Stimulated activated CD8-positive, alpha-beta memory T cell treated with anti-CD3 and anti-CD28 coated beads, Interleukin-15, amount 100 ng/mL, for 48 hours (primary cell): ENCODE results near the gene MBD3L5.
"Not testable (repeated sequence)": the region's sequence is repeated elsewhere in the genome, so short reads cannot be mapped to it uniquely, and the experiment has no call there.

Experiments
- DNase-seq, 2 donors: peaks; one replicate each; pipeline ENCODE4 v3.0.0-alpha.2; 2020; ENCODE audit warnings: low read depth in 2 of 2

The MBD3L5 gene

DNA sequence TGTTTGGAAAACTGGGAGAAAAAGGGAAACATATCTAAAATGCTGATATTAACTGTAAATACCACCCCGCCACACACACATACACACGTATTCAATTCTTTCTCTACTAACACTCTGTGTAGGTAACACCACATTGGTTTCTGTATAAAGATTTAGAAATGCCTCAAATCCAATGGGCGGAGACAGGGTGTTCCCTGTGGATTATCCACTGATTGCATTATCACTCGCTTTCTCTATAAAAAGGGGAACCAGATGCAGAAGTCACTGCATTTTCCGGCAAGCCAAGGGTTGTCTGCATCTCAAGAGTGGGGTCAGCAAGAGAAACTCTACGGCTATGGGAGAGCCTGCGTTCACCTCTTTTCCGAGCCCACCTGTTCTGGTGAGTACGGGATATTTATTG, at the start of gene MBD3L5:
Gene MBD3L5 (plus strand): TSS at position 301 of the 400 bp plus-strand sequence. CDS start 34 bp downstream, at position 335.
- not testable (repeated sequence) for DNase-seq

DNA sequence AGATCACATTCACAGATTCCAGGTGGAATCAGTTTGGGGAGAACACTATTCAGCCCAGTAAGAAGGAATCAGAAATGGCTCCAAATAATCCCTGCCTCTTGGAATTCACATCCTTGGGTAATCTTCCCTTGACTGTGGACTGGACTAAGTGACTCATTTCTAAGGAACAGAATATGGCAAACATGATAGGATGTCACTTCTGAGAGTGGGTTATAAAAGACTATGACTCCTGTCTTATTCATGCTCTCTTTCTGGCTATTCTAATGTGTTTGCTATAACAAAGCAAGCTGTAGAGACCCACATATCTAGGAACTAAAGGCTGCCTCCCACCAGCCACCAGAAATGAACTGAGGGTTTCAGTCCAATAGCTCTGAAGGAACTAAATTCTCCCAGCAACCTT, 46.9 kb upstream of the MBD3L5 start:
- DNase-seq = no peak

DNA sequence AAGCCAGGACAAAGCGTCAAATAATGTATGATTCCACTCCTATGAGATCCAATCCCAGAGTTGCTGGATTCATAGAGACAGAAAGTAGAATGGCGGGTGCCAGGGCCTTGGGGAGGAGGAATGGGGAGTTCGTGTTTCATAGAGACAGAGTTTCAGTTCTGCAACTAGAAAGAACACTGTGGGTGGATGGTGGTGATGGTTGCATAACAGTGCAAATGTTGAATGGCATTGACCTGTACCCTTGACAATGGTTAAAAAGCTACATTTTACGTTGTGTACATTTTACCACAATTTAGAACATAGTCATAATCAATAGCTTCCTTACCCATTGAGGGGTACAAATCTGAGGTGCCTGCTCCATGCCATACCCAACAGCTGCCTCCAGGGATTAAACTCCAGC, 42.5 kb upstream of the MBD3L5 start:
- no peak for DNase-seq

DNA sequence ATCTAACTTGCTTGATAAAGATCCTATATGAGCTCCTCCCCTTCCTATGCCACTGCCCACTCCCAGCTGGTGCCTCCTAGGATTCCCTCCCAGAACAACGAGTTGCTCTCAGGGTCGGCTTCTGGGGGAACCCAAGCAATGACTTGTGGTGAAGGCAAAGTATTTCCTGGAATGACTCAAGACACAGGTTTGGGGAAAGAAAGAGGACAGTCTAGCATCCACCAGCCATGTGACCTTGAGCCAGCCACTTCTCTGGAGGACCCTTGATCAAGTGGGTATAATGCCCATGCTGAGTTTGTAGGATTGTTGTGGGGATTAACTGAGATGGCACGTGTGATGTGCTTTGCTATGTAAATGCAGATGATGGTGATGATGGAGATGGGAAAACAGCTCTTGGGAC, 42.1 kb upstream of the MBD3L5 start:
- no peak for DNase-seq

DNA sequence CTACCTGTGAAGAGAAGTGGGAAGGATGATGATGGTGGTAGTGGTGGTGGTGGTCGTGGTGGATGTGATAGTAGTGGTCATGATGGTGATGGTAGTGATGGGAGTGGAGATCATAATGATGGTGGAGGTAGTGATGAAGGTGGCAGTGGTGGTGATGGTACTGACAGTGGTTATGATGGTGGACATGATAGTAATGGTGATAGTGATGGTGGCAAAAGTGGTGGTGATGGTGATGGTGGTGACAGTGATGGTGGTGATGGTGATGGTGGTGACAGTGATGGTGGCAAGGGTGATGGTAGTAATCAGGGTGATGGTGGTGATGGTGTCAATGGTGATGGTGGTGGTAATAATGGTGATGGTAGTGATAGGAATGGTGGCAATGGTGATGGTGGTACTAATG, 35.3 kb upstream of the MBD3L5 start:
- no peak for DNase-seq

DNA sequence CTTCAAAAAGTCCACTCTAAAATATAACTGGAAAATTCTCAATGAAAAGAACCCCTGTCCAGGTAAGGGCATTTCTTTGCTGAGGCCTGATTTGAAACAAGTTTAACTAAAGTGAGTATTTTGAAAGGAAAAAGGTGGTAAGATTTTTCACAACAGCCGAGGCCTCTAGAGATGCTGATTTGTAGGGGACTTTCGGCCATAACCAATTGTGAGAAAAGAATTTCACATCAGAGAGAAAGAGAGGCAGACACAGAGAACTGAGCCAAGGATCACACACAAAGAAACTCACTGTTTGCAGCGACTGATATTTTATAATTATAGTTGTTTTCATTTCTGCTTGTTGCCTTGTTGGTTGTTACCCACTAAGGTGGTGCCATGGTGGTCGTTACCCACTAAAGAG, 33.6 kb upstream of the MBD3L5 start:
- DNase-seq = no peak

DNA sequence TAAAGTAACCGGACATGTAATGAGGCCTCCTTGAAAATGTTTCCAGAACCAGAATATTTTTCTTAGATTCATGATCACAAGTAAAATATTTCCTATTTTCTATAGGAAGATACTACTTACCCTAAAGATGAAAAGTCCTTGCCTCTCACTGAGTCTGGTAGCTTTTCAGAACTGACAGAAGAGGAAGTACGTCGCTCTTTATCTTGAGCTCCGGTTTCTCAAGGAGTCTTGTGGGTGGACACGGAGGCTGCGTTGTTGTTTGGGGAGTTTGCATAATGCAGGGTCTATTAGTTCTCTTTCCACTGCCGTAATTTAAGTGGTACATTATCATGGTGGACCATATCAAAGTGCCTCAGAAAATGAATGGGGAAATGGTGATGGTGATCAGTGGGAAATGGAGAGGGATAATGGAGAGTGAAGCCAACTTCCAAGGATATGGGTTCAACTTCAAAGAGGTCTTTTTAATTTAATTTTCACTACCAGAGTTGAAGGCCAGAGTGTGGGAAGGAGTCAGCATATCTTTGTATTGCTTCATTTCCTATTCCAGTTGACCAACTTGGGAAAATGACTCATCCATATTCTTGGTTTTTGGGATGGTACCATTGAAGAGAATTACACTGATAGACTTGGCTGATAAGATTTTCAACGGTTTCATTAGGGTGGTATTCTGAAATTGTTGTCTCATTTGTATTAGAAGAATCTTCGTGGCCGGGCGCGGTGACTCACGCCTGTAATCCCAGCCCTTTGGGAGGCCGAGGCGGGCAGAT, 32.5 kb upstream of the MBD3L5 start:
- no peak for DNase-seq

DNA sequence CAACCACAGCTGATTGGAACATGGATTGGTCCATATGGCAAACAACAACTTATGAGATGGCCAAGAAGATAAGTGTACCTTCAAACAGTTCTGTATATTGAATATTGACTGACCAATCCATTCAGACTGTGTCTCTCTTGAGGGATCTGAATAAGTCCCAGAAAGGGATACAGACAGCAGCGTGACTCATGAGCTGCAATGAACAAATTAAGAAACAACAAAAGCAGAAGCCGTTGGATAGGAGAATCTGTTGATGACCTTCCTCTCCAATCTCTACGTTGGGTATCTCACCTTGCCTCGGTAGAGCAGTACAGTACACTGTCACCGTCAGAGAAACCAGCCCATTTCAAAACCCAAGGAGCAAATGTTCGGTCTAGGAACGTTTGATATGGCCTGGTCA, 30.4 kb upstream of the MBD3L5 start:
- no peak for DNase-seq

DNA sequence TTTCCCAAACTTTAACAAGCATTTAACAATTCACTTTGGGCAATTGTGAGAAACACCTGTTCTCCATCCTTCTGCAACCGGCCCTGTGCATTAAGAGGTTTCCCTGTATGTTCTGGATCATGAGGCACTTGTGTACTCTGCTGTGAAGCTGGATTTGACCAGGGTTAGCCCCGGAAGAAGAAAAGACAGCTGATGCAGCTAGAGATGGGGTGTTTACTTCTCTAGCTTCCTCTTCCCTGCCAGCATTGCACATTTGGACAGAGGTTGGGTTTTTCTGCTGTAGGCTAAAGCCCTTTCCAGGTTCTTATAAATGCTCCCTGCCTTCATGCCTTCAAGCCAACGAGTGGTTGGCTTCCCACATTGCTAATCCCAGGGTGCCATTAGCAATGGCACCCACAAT, 30.0 kb upstream of the MBD3L5 start:
- no peak for DNase-seq

DNA sequence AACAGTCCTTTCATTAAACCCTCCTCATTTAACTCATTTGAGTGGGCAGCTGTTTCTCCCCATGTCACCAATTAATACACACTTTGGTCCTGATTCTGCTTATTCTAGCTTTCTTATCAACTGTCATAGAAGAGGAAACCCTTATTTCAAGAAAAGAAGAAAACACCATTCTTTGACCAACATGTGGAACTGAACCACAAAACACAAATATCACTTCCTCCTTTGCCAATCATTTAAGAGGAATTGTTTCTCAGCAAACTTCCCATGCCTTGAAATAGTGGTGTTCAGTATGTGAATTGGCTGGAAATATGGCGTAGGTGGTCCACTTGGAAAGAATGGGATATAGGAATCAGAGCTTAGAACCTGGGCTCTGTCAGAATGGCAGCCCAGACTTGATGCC, 29.6 kb upstream of the MBD3L5 start:
- DNase-seq = no peak

DNA sequence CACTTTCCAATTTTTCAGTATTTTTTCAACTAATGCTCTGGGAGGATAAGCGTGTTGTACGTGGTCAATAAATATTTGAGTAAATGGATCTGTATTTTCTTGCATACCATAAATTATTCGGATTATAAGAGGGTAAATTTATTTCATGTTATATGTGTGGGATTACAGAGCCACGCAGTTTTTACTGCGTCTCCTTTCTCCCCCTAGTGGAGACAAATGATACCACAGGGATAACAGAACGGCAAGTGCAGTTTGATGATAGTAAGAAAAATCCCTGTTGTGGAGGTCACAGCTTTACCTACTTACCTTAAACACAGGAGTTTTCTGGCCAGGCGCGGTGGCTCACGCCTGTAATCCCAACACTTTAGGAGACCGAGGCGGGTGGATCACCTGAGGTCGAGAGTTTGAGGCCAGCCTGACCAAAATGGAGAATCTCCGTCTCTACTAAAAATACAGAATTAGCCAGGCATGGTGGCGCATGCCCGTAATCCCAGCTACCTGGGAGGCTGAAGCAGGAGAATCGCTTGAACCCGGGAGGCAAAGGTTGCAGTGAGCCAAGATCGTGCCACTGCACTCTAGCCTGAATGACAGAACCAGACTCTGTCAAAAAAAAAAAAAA, 26.0 kb upstream of the MBD3L5 start:
- DNase-seq = no peak

DNA sequence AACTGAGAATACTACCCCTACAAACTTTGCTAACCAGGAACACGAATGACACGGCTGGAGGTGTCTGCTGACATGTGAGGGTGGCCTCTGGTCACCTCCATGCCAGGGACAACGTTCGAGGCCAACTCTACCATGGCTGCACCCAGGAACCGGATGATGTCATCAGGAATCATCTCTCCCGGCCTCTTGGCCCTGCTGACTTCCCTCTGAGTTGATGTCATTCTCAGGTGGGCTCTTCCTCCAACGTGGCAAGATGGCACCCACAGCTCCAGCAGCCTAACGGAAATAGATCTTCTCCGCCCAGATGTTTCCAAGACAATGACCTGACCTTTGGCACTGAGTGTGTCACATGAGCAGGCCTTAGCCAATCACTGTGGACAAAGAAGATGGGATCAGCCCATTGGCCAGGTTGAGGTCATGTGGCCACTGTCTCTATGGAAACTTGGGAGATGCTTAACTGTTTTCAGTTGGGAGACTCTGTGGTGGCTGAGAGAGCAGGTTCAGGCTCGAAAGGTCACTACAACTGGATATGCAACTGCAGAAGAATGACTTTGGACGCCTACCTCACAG, 24.2 kb upstream of the MBD3L5 start:
- DNase-seq = no peak

DNA sequence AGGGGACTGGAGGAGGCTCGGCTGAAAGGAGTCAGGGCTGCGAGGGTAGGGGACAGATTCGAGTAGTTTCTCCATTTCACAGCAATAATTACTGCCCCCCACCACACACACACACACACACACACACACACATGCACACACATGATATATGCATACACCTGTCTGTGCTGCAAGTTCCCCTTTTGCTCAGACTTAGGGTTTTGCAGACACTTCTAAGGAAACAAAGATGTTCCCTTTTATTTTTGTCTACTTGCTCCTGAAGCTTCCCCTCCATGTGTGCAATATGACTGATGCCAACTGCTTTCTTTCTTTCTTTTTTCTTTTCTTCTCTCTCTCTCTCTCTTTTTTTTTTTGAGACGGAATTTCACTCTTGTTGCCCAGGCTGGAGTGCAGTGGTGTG, 22.5 kb upstream of the MBD3L5 start:
- DNase-seq = no peak

DNA sequence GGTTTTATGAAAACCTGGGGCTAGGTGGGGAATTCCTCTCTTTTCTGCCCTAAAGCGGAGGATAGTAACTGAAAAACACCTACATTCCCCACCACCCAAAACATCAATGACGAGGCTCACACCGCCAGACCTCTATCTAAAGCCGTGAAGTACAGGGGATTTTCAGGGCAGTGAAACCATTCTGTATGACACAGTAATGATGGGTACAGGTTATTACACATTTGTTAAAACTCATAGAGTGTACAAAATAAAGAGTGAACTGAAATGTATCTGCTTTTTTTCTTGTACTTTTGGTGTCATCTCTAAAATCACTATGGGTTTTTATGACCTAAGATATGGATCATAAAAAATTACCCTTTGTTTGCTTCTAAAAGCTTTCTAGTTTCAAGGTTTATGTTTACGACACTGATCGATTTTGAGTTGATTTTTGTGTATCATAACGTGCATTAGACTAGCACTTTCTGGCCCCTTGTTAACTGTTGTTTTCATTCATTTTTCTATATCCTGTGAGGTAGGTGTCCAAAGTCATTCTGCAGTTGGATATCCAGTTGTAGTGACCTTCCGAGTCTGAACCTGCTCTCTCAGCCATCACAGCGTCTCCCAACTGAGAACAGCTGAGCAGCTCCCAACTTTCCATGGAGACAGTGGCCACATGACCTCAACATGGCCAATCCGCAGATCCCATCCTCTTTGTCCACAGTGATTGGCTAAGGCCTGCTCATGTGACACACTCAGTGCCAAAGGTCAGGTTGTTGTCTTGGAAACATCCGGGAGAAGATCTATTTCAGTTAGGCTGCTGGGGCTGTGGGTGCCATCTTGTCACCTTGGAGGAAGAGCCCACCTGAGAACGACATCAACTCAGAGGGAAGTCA, 19.4 kb upstream of the MBD3L5 start:
- DNase-seq = no peak

DNA sequence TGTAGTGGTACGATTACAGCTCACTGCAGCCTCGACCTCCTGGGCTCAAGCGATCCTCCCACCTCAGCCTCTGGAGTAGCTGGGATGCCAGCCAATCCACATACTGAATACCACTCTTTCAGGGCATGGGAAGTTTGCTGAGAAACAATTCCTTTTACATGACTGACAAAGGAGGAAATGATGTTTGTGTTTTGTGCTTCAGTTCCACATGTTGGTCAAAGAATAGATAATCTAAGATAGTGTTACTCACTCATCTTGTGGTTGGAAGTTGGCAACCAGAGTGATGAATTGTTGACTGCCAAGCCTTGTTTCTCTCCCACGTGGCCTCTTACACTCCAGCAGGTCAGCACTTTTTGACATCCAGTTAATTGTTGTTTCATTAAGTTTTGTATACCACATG, 16.7 kb upstream of the MBD3L5 start:
- DNase-seq = no peak

DNA sequence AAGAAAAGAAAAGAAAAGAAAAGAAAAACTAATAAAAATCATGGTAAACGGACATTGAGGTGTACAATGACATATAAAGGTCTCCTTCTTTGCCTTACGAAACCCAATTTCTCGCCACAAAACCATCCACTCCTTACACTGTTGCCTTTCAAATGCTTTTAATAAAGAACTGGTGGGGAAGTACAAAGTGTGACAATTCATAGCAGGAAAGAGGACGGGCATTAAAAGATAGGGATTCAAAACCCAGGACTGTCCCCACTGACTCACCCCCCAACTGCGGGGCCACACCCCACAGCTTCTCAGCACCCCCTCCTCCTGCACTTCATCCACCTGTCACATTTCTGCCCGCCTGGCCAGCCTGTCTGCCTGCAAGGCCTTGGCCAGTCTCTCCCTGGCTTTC, 11.6 kb upstream of the MBD3L5 start:
- DNase-seq = no peak

DNA sequence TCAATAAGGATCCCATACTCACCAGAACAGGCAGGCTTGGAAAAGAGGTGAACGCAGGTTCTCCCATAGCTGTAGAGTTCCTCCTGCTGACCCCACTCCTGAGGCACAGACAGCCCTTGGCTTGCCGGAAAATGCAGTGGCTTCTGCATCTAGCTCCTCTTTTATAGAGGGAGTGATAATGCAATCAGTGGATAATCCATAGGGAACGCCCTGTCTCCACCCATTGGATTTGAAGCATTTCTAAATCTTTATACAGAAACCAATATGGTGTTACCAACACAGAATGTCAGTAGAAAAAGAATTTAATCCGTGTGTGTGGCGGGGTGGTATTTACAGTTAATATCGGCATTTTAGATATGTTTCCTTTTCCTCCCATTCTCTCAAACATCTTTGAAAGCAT, 9.0 kb upstream of the MBD3L5 start, which contains the start of gene MBD3L2B:
Gene MBD3L2B (minus strand): TSS at position 101 of the 400 bp plus-strand sequence. CDS start 34 bp downstream, at position 67.
- not testable (repeated sequence) for DNase-seq

DNA sequence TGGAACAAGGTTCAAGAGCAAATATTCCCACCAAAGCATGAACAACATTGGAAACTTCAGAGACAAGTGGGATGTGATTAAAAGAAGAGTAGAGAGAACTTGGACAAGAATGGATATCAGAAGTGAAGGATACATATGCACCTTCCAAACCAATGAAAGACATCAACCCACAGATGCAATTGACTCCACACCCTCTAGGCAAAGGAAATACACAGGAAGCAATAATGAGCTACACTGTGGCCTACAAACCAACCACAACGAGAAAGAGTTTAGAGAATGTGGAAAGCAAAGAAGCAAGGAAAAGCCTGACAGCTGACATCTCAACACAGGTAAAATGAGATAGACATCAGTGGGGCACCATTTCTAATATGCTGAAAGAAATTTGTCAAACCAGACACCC, 1.6 kb upstream of the MBD3L5 start:
- not testable (repeated sequence) for DNase-seq

DNA sequence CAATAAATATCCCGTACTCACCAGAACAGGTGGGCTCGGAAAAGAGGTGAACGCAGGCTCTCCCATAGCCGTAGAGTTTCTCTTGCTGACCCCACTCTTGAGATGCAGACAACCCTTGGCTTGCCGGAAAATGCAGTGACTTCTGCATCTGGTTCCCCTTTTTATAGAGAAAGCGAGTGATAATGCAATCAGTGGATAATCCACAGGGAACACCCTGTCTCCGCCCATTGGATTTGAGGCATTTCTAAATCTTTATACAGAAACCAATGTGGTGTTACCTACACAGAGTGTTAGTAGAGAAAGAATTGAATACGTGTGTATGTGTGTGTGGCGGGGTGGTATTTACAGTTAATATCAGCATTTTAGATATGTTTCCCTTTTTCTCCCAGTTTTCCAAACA, 9.7 kb downstream of the MBD3L5 start, which contains the start of gene MBD3L4:
Gene MBD3L4 (minus strand): TSS at position 101 of the 400 bp plus-strand sequence. CDS start 35 bp downstream, at position 66.
- DNase-seq = not testable (repeated sequence)

DNA sequence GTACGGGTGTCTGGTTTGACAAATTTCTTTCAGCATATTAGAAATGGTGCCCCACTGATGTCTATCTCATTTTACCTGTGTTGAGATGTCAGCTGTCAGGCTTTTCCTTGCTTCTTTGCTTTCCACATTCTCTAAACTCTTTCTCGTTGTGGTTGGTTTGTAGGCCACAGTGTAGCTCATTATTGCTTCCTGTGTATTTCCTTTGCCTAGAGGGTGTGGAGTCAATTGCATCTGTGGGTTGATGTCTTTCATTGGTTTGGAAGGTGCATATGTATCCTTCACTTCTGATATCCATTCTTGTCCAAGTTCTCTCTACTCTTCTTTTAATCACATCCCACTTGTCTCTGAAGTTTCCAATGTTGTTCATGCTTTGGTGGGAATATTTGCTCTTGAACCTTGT, 11.2 kb downstream of the MBD3L5 start:
- not testable (repeated sequence) for DNase-seq

DNA sequence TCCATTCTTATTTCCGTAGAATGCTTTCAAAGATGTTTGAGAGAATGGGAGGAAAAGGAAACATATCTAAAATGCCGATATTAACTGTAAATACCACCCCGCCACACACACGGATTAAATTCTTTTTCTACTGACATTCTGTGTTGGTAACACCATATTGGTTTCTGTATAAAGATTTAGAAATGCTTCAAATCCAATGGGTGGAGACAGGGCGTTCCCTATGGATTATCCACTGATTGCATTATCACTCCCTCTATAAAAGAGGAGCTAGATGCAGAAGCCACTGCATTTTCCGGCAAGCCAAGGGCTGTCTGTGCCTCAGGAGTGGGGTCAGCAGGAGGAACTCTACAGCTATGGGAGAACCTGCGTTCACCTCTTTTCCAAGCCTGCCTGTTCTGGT, 18.6 kb downstream of the MBD3L5 start, which contains the start of gene MBD3L2:
Gene MBD3L2 (plus strand): TSS at position 301 of the 400 bp plus-strand sequence. CDS start 53 bp downstream, at position 354.
- not testable (repeated sequence) for DNase-seq

DNA sequence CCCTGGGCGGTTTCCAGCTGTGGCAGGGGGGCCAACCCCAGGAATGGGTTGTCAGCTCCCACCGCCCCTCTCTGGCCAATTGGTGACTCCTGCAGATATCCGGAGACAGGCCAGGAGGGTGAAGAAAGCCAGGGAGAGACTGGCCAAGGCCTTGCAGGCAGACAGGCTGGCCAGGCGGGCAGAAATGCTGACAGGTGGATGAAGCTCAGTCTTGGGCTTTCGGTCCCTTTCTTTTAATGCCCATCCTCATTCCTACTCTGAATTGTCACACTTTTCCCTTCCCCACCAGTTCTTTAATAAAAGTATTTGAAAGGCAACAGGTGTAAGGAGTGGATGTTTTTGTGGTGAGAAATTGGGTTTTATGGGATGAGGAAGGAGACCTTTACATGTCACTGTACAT, 21.0 kb downstream of the MBD3L5 start:
- DNase-seq = not testable (repeated sequence)
